ENCODE measurements around the gene ELAVL3. TPM values are rescaled to one million over a fixed set of nuclear protein-coding genes. Genes with fewer than 3 reads are reported as not detected.
A peak's percentile ranks its signal among the peaks of the same experiment; 100 is the strongest.

ELAVL3 gene
- total and polyA plus RNA-seq, 2 of the 8 experiments (the other 6 are each of a cell fraction or from before 2014, with no cell fraction given) = 0.80 to 1.0 TPM

- TF ChIP-seq ATF2 (IDR thresholded peaks at IDR 0.05; ENCODE audit: low read length) (no peak), KDM5A (IDR thresholded peaks at IDR 0.05; ENCODE audit: low read length) (no peak), SRF (IDR thresholded peaks at IDR 0.05; ENCODE audit: low read depth, low read length) (no peak), GABPA (IDR thresholded peaks at IDR 0.05; ENCODE audit: borderline replicate concordance, insufficient read depth, low read length) (no peak), POLR2A (IDR thresholded peaks at IDR 0.05; ENCODE audit: control extremely low read depth in 1 of 2, low read depth in 2 of 2, low read length in 2 of 2) (peak in 1 of 2 experiments; percentile 60; a peak in 2 of 3 replicates), HDAC6 (IDR thresholded peaks at IDR 0.05; ENCODE audit: low read depth, low read length) (no peak), SP1 (IDR thresholded peaks at IDR 0.05; ENCODE audit: low read depth, low read length) (no peak; the same call in 1 of the 2 replicates), SP4 (IDR thresholded peaks at IDR 0.05; ENCODE audit: low read length) (0 out of 2 replicates have a peak, but pooled peaks have one; percentile 24), CREB1 (IDR thresholded peaks at IDR 0.05) (peak; percentile 63), ASH2L (IDR thresholded peaks at IDR 0.05; ENCODE audit: low read length) (peak; percentile 13), TBP (IDR thresholded peaks at IDR 0.05; ENCODE audit: low read depth, low read length) (0 out of 2 replicates have a peak, but pooled peaks have one; percentile 13), CBX8 (IDR thresholded peaks at IDR 0.05; ENCODE audit: borderline replicate concordance, low read depth, low read length) (no peak), TAF1 (IDR thresholded peaks at IDR 0.05; ENCODE audit: low read depth, low read length) (no peak), TAF7 (optimal IDR thresholded peaks at IDR 0.05; ENCODE audit: borderline replicate concordance, low read depth, low read length) (no peak), SIX5 (IDR thresholded peaks at IDR 0.05; ENCODE audit: low read depth, low read length) (no peak), BRCA1 (IDR thresholded peaks at IDR 0.05; ENCODE audit: low read depth, low read length) (no peak), E2F6 (IDR thresholded peaks at IDR 0.05) (no peak), ATF3 (IDR thresholded peaks at IDR 0.05; ENCODE audit: insufficient read depth, low read depth, low read length) (no peak), ZNF274 (IDR thresholded peaks at IDR 0.05; ENCODE audit: borderline replicate concordance, extremely low read depth, low read length) (no peak), SIRT6 (IDR thresholded peaks at IDR 0.05; ENCODE audit: low read length) (no peak), HDAC2 (IDR thresholded peaks at IDR 0.05; ENCODE audit: borderline replicate concordance in 1 of 2, low read depth in 2 of 2, low read length in 2 of 2) (peak in 1 of 2 experiments; percentile 84; a peak in 1 of 4 replicates), SAP30 (IDR thresholded peaks at IDR 0.05; ENCODE audit: insufficient read depth, insufficient replicate concordance, low read length) (no peak)
Observed at GRCh38 chr19:11422163-11423065, 58.4 kb downstream of the ELAVL3 start (continued).
